GM21381 (cell line): ENCODE data around the gene GAB1.
A peak's percentile ranks its signal among the peaks of the same experiment; 100 is the strongest.

Experiments
- ATAC-seq: cut with Tn5 transposase; IDR thresholded peaks from one replicate; pipeline ENCODE4 v1.9.1; 2021; ENCODE audit warnings: mild to moderate bottlenecking, moderate library complexity; ENCODE audit not compliant: unreplicated experiment

Gene GAB1

GRCh38 chr4:143336781-143337599 is at the start of gene GAB1:
Gene GAB1, plus strand, starts transcription at chr4:143336876. Its CDS starts 313 bp downstream, at chr4:143337189.
- ATAC-seq: peak; percentile 71

DNA sequence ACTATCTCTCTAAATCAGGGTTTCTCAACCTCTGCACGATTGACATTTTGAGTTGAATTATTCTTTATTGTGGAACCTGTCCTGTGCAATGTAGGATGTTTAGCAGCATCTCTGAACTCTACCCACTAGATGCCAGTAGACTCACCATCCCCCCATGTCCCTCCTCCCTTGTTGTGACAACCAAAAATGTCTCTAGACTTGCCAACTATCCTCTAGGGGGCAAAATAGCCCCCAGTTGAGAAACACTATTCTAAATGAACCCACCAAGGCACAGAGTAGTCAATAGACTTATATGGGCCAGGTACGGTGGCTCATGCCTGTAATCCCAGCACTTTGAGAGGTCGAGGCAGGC is 49.1 kb upstream of the GAB1 start:
- ATAC-seq: no peak

- no peak for ATAC-seq
Measured at GRCh38 chr4:143288171-143288570, 48.5 kb upstream of the GAB1 start.

DNA sequence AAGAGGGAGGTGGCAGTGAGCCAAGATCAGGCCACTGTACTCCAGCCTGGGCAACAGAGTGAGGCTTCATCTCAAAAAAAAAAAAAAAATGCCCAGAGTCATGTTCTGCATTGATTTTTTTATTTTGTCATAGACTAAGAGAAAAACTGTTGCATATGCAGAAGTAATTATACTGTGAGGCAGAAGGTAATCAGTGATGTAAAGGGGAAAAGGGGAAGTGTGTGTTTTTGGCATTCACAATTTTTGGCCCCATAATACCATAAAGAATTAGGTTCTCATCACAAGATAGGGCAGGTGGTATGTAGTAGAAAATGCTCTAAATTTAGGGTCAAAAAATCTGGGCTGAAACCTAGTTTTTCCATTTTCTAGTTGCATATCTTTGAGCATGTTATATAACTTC is 47.3 kb upstream of the GAB1 start:
- ATAC-seq: no peak

GRCh38 chr4:143291314-143291713 is 45.4 kb upstream of the GAB1 start:
- no peak for ATAC-seq

DNA sequence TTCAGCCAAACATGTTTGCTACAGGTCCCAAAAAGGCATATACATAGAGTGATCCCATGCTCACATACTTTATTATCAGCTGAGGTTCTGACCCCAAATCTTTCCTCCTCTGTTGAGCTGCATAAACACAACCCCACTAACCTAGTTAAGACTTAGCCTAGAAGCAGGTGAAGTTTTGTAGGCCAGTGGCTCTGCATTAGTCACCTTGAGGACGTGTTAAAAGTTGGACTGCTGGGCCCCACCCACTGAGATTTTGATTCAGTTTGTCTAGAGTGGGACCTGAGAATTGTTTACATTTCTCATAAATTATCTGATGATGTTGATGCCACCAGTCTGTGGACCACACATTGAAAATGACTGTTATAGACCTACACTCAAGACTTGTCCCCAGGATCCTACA is 43.8 kb upstream of the GAB1 start:
- no peak for ATAC-seq

- ATAC-seq: no peak
Measured at GRCh38 chr4:143294310-143294709, 42.4 kb upstream of the GAB1 start.

- no peak for ATAC-seq
Measured at GRCh38 chr4:143294710-143295275, 41.9 kb upstream of the GAB1 start.

- no peak for ATAC-seq
Measured at GRCh38 chr4:143296397-143297067, 40.1 kb upstream of the GAB1 start.

GRCh38 chr4:143300860-143301259 is 35.8 kb upstream of the GAB1 start:
- ATAC-seq: no peak

- no peak for ATAC-seq
Measured at GRCh38 chr4:143302536-143302935, 34.1 kb upstream of the GAB1 start.

DNA sequence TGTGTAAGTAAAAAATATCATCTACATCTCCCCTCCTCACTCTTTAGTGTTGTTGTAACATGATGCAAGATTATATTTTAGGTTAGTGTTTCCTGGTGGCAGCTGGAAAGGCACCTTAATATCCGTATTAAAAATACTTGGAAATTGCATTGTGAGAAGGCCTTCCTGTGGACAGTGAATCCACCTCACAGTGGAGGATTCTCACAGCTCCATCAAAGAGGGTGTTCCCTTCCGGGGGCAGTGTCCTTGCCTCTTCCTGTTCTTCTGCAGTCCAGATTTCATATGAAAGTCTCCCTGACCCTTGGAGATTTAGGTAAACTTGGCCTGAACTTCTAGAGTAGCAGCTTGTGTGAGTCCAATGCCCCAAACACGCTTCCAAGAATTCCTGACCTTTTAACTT is 29.9 kb upstream of the GAB1 start:
- ATAC-seq: no peak

- ATAC-seq: no peak
Measured at GRCh38 chr4:143307531-143307930, 29.1 kb upstream of the GAB1 start.

- no peak for ATAC-seq
Measured at GRCh38 chr4:143308377-143308776, 28.3 kb upstream of the GAB1 start.

DNA sequence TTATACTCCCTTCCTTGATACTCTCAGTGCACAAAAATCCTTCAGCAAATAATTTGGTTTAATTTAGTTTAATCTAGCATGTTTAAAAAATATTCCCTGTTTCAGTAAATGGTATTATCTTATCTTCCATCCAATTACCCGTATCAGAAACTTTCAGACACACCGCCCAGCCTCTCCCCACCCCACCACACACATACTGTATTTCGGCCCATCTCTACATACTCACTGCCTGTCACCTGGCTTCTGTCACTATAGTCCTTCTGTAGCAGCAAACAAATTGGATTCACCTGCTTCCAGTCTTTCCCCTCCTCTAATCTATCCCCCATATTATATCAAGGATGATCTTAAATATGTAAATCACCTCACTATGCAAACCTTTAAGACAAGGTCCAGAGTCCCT is 24.8 kb upstream of the GAB1 start:
- ATAC-seq: no peak

DNA sequence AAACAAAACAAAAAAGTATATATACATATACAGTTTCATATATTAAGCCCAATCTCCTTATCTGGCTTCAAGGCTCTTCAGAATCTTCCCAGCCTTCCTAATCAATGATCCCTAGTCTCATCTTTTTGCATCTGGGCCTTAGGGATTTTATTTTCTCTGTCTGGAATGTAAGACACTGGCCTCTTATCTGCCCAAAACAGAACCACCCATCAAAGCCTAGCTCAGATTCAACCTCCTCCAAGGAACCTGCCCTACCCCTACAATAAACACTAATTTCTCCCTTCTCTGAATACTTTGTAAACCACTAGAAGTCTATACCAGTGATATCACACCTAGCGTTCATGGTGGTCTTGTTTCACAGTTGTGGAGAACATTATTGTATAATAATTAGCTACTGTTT is 23.2 kb upstream of the GAB1 start:
- ATAC-seq: no peak

DNA sequence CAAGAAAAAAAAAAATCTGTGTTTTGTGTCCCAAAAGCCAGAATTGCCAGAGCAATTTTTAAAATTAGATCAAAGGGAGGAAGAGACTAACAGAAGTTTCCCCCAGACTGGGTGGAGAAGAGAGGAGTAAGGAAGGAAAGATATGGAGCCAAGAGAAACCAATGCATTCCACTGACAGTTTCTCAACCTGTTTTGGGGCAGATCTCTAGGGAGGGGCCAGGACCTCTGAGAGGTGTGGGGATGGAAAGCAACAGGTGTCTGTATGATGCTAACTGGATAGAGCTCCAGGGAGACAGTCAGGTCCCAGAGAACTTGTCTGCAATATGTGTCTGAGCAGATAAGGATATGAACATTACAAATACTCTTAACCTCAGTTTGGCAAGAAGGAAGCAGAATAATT is 22.7 kb upstream of the GAB1 start:
- no peak for ATAC-seq

DNA sequence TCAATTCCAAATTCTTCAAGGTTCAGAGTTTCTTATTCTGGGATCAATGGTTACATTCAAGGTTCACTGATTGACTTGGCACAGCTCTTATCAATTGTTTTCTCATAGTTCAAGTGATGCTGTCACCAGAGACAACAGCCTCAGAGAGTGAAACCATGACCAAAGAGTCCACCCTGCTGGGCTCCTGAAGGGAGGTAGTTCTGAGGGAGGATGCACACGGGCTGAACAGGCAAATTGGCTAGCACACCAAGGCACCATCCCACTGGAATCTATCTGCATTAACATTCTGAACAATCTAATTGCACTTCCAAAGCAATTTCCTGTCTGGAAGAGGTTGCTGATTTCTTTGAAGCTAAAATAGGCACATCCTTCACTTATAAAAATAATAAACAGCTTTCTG is 16.6 kb upstream of the GAB1 start:
- ATAC-seq: no peak

DNA sequence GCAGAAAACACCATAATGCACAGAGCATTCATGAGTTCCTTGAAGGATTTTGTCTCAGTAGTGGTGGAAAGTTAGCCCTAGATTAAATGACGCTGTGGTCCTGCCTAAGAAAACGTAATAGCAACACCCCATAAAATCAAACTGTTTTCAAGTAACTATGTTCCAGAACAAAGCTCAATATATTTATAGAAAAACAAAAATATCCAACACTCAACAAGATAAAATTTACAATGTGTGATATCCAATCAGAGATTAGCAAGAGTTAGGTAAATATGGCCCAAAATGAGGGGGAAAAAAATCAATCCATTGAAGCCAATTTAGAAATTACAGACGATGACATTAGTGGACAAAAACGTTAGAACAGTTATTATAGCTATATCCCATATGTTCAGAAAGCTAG is 9.9 kb upstream of the GAB1 start:
- no peak for ATAC-seq

DNA sequence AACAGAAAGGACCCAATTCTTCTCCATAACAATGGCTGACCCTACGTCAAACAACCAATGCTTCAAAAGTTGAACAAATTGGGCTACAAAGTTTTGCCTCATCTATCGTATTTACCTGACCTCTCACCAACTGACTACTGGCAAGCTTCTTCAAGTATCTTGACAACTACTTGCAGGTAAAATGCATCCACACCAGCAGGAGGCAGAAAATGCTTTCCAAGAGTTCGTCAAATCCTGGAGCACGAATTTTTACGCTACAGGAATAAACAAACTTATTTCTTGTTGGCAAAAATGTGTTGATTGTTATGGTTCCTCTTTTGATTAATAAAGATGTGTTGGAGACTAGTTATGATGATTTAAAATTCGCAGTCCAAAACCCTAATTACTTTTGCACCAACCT is 6.7 kb upstream of the GAB1 start:
- ATAC-seq: no peak

DNA sequence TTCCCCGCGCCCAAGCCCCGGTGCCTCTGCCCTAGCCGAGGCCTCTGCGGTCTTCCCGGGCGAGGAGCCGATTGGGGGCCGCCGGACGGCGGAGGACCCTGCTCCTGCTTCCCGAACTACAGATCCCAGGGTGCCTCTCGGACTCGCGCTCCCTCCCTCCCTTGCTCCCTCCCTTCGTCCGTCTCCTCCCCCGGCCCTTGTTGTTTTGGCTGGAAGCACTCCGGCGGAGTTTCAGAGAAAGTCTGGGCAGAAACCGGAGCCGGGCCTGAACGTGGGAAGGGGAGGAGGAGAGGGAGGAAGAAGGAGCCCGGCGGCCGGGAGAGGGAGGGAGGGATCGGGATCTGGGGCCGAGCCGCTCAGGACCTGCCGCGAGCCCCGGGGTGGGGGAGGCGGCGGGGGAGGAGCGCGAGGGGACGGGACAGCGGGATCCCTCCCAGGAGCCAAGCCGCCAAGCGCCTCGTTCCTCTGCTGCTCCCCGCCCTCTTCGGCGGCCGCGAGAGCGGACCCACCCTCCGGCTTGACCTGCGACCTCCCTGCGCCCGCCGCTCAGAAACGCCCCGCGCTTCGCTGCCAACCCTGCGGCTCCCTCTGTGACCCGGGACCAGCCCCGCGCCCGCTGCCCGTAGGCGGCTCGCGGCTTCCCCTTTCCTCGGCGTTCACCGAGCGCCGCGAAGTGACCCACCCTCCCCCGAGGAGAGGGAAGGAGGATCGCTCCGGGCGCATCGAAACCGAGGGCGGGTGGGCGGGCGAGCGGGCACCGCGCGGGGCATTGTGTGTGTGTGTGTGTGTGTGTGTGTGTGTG is 496 bp upstream of the GAB1 start:
- ATAC-seq: peak; percentile 55
